Activated naive CD4-positive, alpha-beta T cell treated with anti-CD3 and anti-CD28 coated beads, Interleukin-2, amount 50 U/mL, for 72 hours (primary cell): ENCODE results near the gene MRPL40. TPM values are rescaled to one million over a fixed set of nuclear protein-coding genes. Genes with fewer than 3 reads are reported as not detected.
A peak's percentile ranks its signal among the peaks of the same experiment; 100 is the strongest.

ENCODE experiments used
- ATAC-seq, 2 donors: fragments of 150-1000 bp; cut with Tn5 transposase; 2 replicates each; pipeline ENCODE4 v1.10.0; 2021; ENCODE audit warnings: mild to moderate bottlenecking in 2 of 2, moderate library complexity in 2 of 2
- DNase-seq, 2 donors: peaks; one replicate each; pipeline ENCODE4 v3.0.0; 2021 to 2022; ENCODE audit warnings: low spot score in 2 of 2
- H3K27ac Mint-ChIP-seq, 2 donors: one replicate each; pipeline ENCODE4 v1.8.0; 2022; ENCODE audit warnings: mild to moderate bottlenecking in 2 of 2, mixed read lengths in 2 of 2
- H3K36me3 Mint-ChIP-seq, 2 donors: one replicate each; pipeline ENCODE4 v1.8.0; 2022; ENCODE audit warnings: mixed read lengths in 2 of 2
- H3K9me3 Mint-ChIP-seq, 2 donors: one replicate each; pipeline ENCODE4 v1.8.0; 2022; ENCODE audit warnings: mixed read lengths in 2 of 2
- total RNA-seq, 2 donors: library from RNA; stranded (reverse); gene quantifications; one replicate each; pipeline ENCODE4 v1.2.3, GENCODE V29; 2022

The MRPL40 gene
- total RNA-seq, 2 donors from 2014 or later, result 8.2 to 32.2 TPM

GRCh38 chr22:19447330-19448075, 15.2 kb downstream of the MRPL40 start, which contains the start of gene C22orf39:
TSS of gene C22orf39 (minus strand) at chr22:19447711. CDS start at chr22:19447688, 23 bp downstream.
- ATAC-seq, result peak; percentile 76 to 88
- peak within 1 kb of the TSS; percentile 94 to 95 for H3K27ac Mint-ChIP-seq
- peaks cover 15 to 29% of the 10 kb centered on the region in 2 donors for H3K36me3 Mint-ChIP-seq
- DNase-seq, result peak; percentile 83 to 90
- no peaks in the 10 kb centered on the region for H3K9me3 Mint-ChIP-seq

GRCh38 chr22:19448076-19448607, 15.8 kb downstream of the MRPL40 start:
- DNase-seq, result peak in 1 of 2 donors; percentile 22
- peak; percentile 21 to 30 for ATAC-seq
- peaks cover 15 to 29% of the 10 kb centered on the region in 2 donors for H3K36me3 Mint-ChIP-seq
- H3K27ac Mint-ChIP-seq, result peak overlapping the region; percentile 88 to 94
- no peaks in the 10 kb centered on the region for H3K9me3 Mint-ChIP-seq

GRCh38 chr22:19448739-19449421, 16.5 kb downstream of the MRPL40 start:
- Mint-ChIP-seq H3K27ac (peak overlapping the region in 1 of 2 donors; percentile 94), H3K9me3 (no peaks in the 10 kb centered on the region), H3K36me3 (peaks cover 15 to 29% of the 10 kb centered on the region in 2 donors)
- DNase-seq (peak; percentile 50 to 77), ATAC-seq (peak; percentile 64 to 84)

- DNase-seq (no peak), ATAC-seq (no peak)
- no peaks in the 10 kb centered on the region for H3K9me3 Mint-ChIP-seq
- peak overlapping the region in 1 of 2 donors; percentile 94 for H3K27ac Mint-ChIP-seq
- peaks cover 15 to 31% of the 10 kb centered on the region in 2 donors for H3K36me3 Mint-ChIP-seq
Measured at GRCh38 chr22:19449422-19449767, 17.1 kb downstream of the MRPL40 start.

GRCh38 chr22:19450363-19451175, 18.2 kb downstream of the MRPL40 start:
- Mint-ChIP-seq H3K9me3 (no peaks in the 10 kb centered on the region), H3K36me3 (peaks cover 11 to 43% of the 10 kb centered on the region in 2 donors), H3K27ac (no peak overlapping the region)
- no peak for ATAC-seq
- no peak for DNase-seq

- DNase-seq (no peak), ATAC-seq (no peak)
- H3K9me3 Mint-ChIP-seq, result no peaks in the 10 kb centered on the region
- H3K27ac Mint-ChIP-seq, result peak overlapping the region in 1 of 2 donors; percentile 11
- peaks cover 6 to 38% of the 10 kb centered on the region in 2 donors for H3K36me3 Mint-ChIP-seq
Measured at GRCh38 chr22:19451570-19451969, 19.2 kb downstream of the MRPL40 start.

- ATAC-seq (no peak), DNase-seq (no peak)
- Mint-ChIP-seq H3K27ac (peak overlapping the region; percentile 70 to 85), H3K9me3 (no peaks in the 10 kb centered on the region), H3K36me3 (peaks cover 0 to 20% of the 10 kb centered on the region in 2 donors)
Measured at GRCh38 chr22:19453718-19454117, 21.4 kb downstream of the MRPL40 start.

GRCh38 chr22:19454156-19454555, 21.8 kb downstream of the MRPL40 start:
- H3K27ac Mint-ChIP-seq, result peak overlapping the region; percentile 22 to 70
- no peak for DNase-seq
- no peaks in the 10 kb centered on the region for H3K9me3 Mint-ChIP-seq
- H3K36me3 Mint-ChIP-seq, result peaks cover 0 to 19% of the 10 kb centered on the region in 2 donors
- ATAC-seq, result no peak

GRCh38 chr22:19455033-19455432, 22.7 kb downstream of the MRPL40 start:
- Mint-ChIP-seq H3K36me3 (peaks cover 0 to 14% of the 10 kb centered on the region in 2 donors), H3K27ac (peak overlapping the region; percentile 44 to 70), H3K9me3 (no peaks in the 10 kb centered on the region)
- DNase-seq (no peak), ATAC-seq (no peak)

- ATAC-seq (peak in 1 of 2 donors; percentile 33), DNase-seq (no peak)
- Mint-ChIP-seq H3K9me3 (no peaks in the 10 kb centered on the region), H3K27ac (peak overlapping the region; percentile 18 to 36), H3K36me3 (peaks cover 0 to 14% of the 10 kb centered on the region in 2 donors)
Measured at GRCh38 chr22:19455585-19456370, 23.4 kb downstream of the MRPL40 start.

- Mint-ChIP-seq H3K36me3 (peaks cover 0 to 14% of the 10 kb centered on the region in 2 donors), H3K27ac (peak overlapping the region in 1 of 2 donors; percentile 36), H3K9me3 (no peaks in the 10 kb centered on the region)
- DNase-seq (no peak), ATAC-seq (no peak)
Measured at GRCh38 chr22:19456541-19456940, 24.2 kb downstream of the MRPL40 start.

- Mint-ChIP-seq H3K9me3 (no peaks in the 10 kb centered on the region), H3K36me3 (peaks cover 0 to 14% of the 10 kb centered on the region in 2 donors), H3K27ac (peak overlapping the region in 1 of 2 donors; percentile 41)
- ATAC-seq (no peak), DNase-seq (no peak)
Measured at GRCh38 chr22:19457828-19458428, 25.6 kb downstream of the MRPL40 start.

- H3K36me3 Mint-ChIP-seq, result peaks cover 0 to 8% of the 10 kb centered on the region in 2 donors
- no peaks in the 10 kb centered on the region for H3K9me3 Mint-ChIP-seq
- no peak overlapping the region for H3K27ac Mint-ChIP-seq
- DNase-seq (no peak), ATAC-seq (no peak)
Measured at GRCh38 chr22:19460036-19460435, 27.7 kb downstream of the MRPL40 start.

- H3K9me3 Mint-ChIP-seq, result no peaks in the 10 kb centered on the region
- no peak overlapping the region for H3K27ac Mint-ChIP-seq
- ATAC-seq, result no peak
- H3K36me3 Mint-ChIP-seq, result peaks cover 0 to 7% of the 10 kb centered on the region in 2 donors
- no peak for DNase-seq
Measured at GRCh38 chr22:19461506-19461905, 29.2 kb downstream of the MRPL40 start.

GRCh38 chr22:19463008-19463407, 30.7 kb downstream of the MRPL40 start:
- ATAC-seq (no peak), DNase-seq (no peak)
- Mint-ChIP-seq H3K36me3 (peaks cover 0 to 15% of the 10 kb centered on the region in 2 donors), H3K27ac (no peak overlapping the region), H3K9me3 (no peaks in the 10 kb centered on the region)
